ENCODE results near the gene HARS2. TPM values are rescaled to one million over a fixed set of nuclear protein-coding genes. Genes with fewer than 3 reads are reported as not detected.
"Not testable (repeated sequence)": the region's sequence is repeated elsewhere in the genome, so short reads cannot be mapped to it uniquely, and the experiment has no call there.

HARS2 gene
- total RNA-seq, 1 donor from 2014 or later: 37.0 TPM

- Mint-ChIP-seq H3K36me3 (ENCODE audit: low read depth, unreplicated experiment) (peaks cover 60% of the 10 kb centered on the region), H3K4me3 (ENCODE audit: unreplicated experiment) (peak overlapping the region; percentile 70), H3K27me3 (ENCODE audit: unreplicated experiment) (no peaks in the 10 kb centered on the region), H3K27ac (ENCODE audit: unreplicated experiment) (no peak overlapping the region), H3K9me3 (ENCODE audit: unreplicated experiment) (no peaks in the 10 kb centered on the region), H3K4me1 (ENCODE audit: unreplicated experiment) (peaks cover 3% of the 10 kb centered on the region)
- TF ChIP-seq, protein P1, sequence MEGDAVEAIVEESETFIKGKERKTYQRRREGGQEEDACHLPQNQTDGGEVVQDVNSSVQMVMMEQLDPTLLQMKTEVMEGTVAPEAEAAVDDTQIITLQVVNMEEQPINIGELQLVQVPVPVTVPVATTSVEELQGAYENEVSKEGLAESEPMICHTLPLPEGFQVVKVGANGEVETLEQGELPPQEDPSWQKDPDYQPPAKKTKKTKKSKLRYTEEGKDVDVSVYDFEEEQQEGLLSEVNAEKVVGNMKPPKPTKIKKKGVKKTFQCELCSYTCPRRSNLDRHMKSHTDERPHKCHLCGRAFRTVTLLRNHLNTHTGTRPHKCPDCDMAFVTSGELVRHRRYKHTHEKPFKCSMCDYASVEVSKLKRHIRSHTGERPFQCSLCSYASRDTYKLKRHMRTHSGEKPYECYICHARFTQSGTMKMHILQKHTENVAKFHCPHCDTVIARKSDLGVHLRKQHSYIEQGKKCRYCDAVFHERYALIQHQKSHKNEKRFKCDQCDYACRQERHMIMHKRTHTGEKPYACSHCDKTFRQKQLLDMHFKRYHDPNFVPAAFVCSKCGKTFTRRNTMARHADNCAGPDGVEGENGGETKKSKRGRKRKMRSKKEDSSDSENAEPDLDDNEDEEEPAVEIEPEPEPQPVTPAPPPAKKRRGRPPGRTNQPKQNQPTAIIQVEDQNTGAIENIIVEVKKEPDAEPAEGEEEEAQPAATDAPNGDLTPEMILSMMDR (IDR thresholded peaks at IDR 0.05; ENCODE audit: unreplicated experiment): no peak
- no peak for DNase-seq (ENCODE audit: low spot score)
Observed at GRCh38 chr5:140658870-140659269, 32.4 kb upstream of the HARS2 start.

GRCh38 chr5:140660371-140660770, 30.9 kb upstream of the HARS2 start:
- H3K27ac Mint-ChIP-seq (ENCODE audit: unreplicated experiment); H3K4me1 Mint-ChIP-seq (ENCODE audit: unreplicated experiment); H3K27me3 Mint-ChIP-seq (ENCODE audit: unreplicated experiment); DNase-seq (ENCODE audit: low spot score); H3K9me3 Mint-ChIP-seq (ENCODE audit: unreplicated experiment): not testable (repeated sequence)
- H3K36me3 Mint-ChIP-seq (ENCODE audit: low read depth, unreplicated experiment): peaks cover 48% of the 10 kb centered on the region
- H3K4me3 Mint-ChIP-seq (ENCODE audit: unreplicated experiment): peak overlapping the region; percentile 47

DNA sequence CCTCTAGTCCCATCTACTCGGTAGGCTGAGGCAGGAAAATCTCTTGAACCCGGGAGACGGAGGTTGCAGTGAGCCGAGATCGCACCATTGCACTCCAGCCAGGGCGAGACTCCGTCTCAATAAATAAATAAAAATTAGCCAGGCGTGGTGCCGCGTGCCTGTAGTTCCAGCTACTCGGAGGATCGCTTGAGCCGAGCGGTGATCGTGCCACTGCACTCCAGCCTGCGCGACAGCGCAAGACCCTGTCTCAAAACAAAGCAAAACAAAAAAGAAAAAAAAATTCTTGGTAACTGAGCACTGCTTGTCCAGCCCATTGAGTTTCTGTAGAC, 27.3 kb upstream of the HARS2 start:
- no peaks in the 10 kb centered on the region for H3K9me3 Mint-ChIP-seq (ENCODE audit: unreplicated experiment)
- TF ChIP-seq, protein P1 (IDR thresholded peaks at IDR 0.05; ENCODE audit: unreplicated experiment): no peak
- peaks cover 14% of the 10 kb centered on the region for H3K4me1 Mint-ChIP-seq (ENCODE audit: unreplicated experiment)
- H3K4me3 Mint-ChIP-seq (ENCODE audit: unreplicated experiment): peak overlapping the region; percentile 97
- H3K27me3 Mint-ChIP-seq (ENCODE audit: unreplicated experiment): peaks cover 9% of the 10 kb centered on the region
- no peak for DNase-seq (ENCODE audit: low spot score)
- no peak overlapping the region for H3K27ac Mint-ChIP-seq (ENCODE audit: unreplicated experiment)
- peaks cover 51% of the 10 kb centered on the region for H3K36me3 Mint-ChIP-seq (ENCODE audit: low read depth, unreplicated experiment)

DNA sequence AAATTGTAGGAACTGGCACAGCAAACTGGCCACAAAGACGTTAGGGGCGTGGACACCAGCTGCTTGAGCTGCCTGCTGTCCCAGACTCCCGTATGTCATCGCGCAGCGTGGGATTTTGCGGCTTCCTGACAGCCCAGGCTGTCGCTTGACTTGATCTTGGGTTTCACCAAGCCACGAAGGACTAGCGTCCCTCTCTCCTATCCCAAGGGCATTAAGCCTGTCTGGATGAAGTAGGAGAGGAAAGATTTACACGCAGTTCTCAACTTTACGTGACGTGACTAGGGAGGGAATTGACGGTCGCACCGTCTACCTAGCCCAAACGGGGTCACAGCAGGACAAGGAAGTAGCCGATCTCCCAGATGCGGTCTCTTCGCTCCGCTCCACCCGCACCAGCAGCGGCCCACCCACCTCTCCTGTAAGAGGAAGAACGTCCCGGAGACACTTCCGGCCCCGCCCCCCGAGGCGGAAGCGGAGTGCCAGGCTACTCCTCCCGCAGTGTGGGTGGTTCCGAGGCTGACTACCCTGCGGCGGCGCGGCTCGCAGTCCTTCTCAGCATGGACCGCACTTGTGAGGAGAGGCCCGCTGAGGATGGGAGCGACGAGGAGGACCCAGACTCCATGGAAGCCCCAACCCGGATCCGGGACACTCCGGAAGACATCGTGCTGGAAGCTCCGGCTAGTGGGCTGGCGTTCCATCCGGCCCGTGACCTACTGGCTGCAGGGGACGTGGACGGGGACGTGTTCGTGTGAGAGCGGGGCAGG, 26.7 kb upstream of the HARS2 start, which contains the start of gene WDR55:
WDR55 (plus strand) TSS at position 546 of the 761 bp plus-strand sequence; CDS start at position 555, 9 bp downstream.
- H3K27ac Mint-ChIP-seq (ENCODE audit: unreplicated experiment): peak within 1 kb of the TSS; percentile 95
- TF ChIP-seq, protein P1 (IDR thresholded peaks at IDR 0.05; ENCODE audit: unreplicated experiment): no peak
- H3K4me1 Mint-ChIP-seq (ENCODE audit: unreplicated experiment): peaks cover 14% of the 10 kb centered on the region
- H3K4me3 Mint-ChIP-seq (ENCODE audit: unreplicated experiment): peak within 1 kb of the TSS; percentile 97
- H3K9me3 Mint-ChIP-seq (ENCODE audit: unreplicated experiment): no peaks in the 10 kb centered on the region
- DNase-seq (ENCODE audit: low spot score): peak; percentile 89
- H3K36me3 Mint-ChIP-seq (ENCODE audit: low read depth, unreplicated experiment): peaks cover 50% of the 10 kb centered on the region
- peaks cover 9% of the 10 kb centered on the region for H3K27me3 Mint-ChIP-seq (ENCODE audit: unreplicated experiment)

- peaks cover 13% of the 10 kb centered on the region for H3K27me3 Mint-ChIP-seq (ENCODE audit: unreplicated experiment)
- H3K9me3 Mint-ChIP-seq (ENCODE audit: unreplicated experiment); DNase-seq (ENCODE audit: low spot score); H3K27ac Mint-ChIP-seq (ENCODE audit: unreplicated experiment); H3K4me3 Mint-ChIP-seq (ENCODE audit: unreplicated experiment): not testable (repeated sequence)
- peaks cover 16% of the 10 kb centered on the region for H3K4me1 Mint-ChIP-seq (ENCODE audit: unreplicated experiment)
- peaks cover 46% of the 10 kb centered on the region for H3K36me3 Mint-ChIP-seq (ENCODE audit: low read depth, unreplicated experiment)
Observed at GRCh38 chr5:140671035-140671434, 20.2 kb upstream of the HARS2 start.

- DNase-seq (ENCODE audit: low spot score): no peak
- peak overlapping the region; percentile 38 for H3K4me3 Mint-ChIP-seq (ENCODE audit: unreplicated experiment)
Observed at GRCh38 chr5:140671472-140672125, 19.7 kb upstream of the HARS2 start.

More at GRCh38 chr5:140671472-140672125, 19.7 kb upstream of the HARS2 start:
- Mint-ChIP-seq H3K4me1 (ENCODE audit: unreplicated experiment) (peaks cover 12% of the 10 kb centered on the region), H3K9me3 (ENCODE audit: unreplicated experiment) (no peaks in the 10 kb centered on the region), H3K36me3 (ENCODE audit: low read depth, unreplicated experiment) (peaks cover 48% of the 10 kb centered on the region), H3K27ac (ENCODE audit: unreplicated experiment) (no peak overlapping the region), H3K27me3 (ENCODE audit: unreplicated experiment) (peaks cover 18% of the 10 kb centered on the region)
- TF ChIP-seq, protein P1 (IDR thresholded peaks at IDR 0.05; ENCODE audit: unreplicated experiment): no peak
